ENCODE measurements around the gene SUZ12. TPM values are rescaled to one million over a fixed set of nuclear protein-coding genes. Genes with fewer than 3 reads are reported as not detected.

Gene SUZ12
- polyA plus RNA-seq, 1 of the 3 experiments (the other 2 are of a cell fraction) = 6.3 TPM

- Histone ChIP-seq H3K4me1 (ENCODE audit: control insufficient read depth in 1 of 2, insufficient read depth in 2 of 2, low read depth in 1 of 2, low read length in 1 of 2) (peaks cover 1 to 3% of the 10 kb centered on the region in 2 experiments; a peak in 2 of 4 replicates), H4K20me1 (ENCODE audit: insufficient read depth) (no peaks in the 10 kb centered on the region), H3K79me2 (ENCODE audit: insufficient read depth) (peaks cover 38% of the 10 kb centered on the region), H3K9me3 (no peaks in the 10 kb centered on the region), H3K4me3 (ENCODE audit: low read depth in 2 of 2, low read length in 1 of 2) (no peak overlapping the region), H3F3A (replicated peaks; ENCODE audit: insufficient read depth) (peaks cover 14% of the 10 kb centered on the region), H3K4me2 (no peak overlapping the region), H3K27ac (ENCODE audit: low read depth in 2 of 2, low read length in 1 of 2) (no peak overlapping the region), H3K9ac (no peak overlapping the region), H3K9me2 (no peaks in the 10 kb centered on the region), H3K36me3 (replicated peaks in 1 of 2; ENCODE audit: control insufficient read depth in 1 of 2, insufficient read depth in 2 of 2, low read length in 1 of 2) (peaks cover 6 to 20% of the 10 kb centered on the region in 2 experiments), H2AFZ (ENCODE audit: low read depth) (no peak overlapping the region), H3K27me3 (ENCODE audit: insufficient read depth) (no peaks in the 10 kb centered on the region)
- WGBS (ENCODE audit: low lambda C conversion rate) = 54% methylated on average over 2 of the region's 2 CpGs
- ChIA-PET CTCF (interaction anchor here (1.2 kb wide), 1 partner anchor 9 kb away, joined by 3 read pairs; no protein-coding TSS in a partner anchor), POLR2A (no interaction called here)
- TF ChIP-seq RAD21 (IDR thresholded peaks at IDR 0.05; ENCODE audit: low read length) (no peak), TAF1 (IDR thresholded peaks at IDR 0.05; ENCODE audit: borderline replicate concordance, low read depth, low read length) (no peak), GABPA (IDR thresholded peaks at IDR 0.05; ENCODE audit: low read depth) (no peak)
- no peak for DNase-seq
Measured at GRCh38 chr17:31902693-31903092, 34.1 kb upstream of the SUZ12 start.

GRCh38 chr17:31903401-31903800, 33.4 kb upstream of the SUZ12 start:
- peaks cover 21% of the 10 kb centered on the region for H3F3A ChIP-seq (replicated peaks; ENCODE audit: insufficient read depth)
- H2AFZ ChIP-seq (ENCODE audit: low read depth) = no peak overlapping the region
- ChIA-PET CTCF (interaction anchor here (0.7 kb wide), 1 partner anchor 209 kb away, joined by 3 read pairs; no protein-coding TSS in a partner anchor), POLR2A (no interaction called here)
- H3K27ac ChIP-seq (ENCODE audit: low read depth in 2 of 2, low read length in 1 of 2) = no peak overlapping the region
- TF ChIP-seq RCOR1 (IDR thresholded peaks at IDR 0.05; ENCODE audit: low read length) (no peak), TEAD4 (IDR thresholded peaks at IDR 0.05; ENCODE audit: borderline replicate concordance, insufficient read depth) (no peak), SIN3A (IDR thresholded peaks at IDR 0.05; ENCODE audit: borderline replicate concordance, low read depth, low read length) (no peak), SMC3 (IDR thresholded peaks at IDR 0.05; ENCODE audit: low read depth, low read length) (no peak), RXRA (IDR thresholded peaks at IDR 0.05; ENCODE audit: borderline replicate concordance, low read depth) (no peak), ELF1 (IDR thresholded peaks at IDR 0.05) (no peak), EP300 (IDR thresholded peaks at IDR 0.05; ENCODE audit: borderline replicate concordance in 1 of 2, low read depth in 1 of 2, low read length in 1 of 2) (no peak), GATA2 (CRISPR knock-in tag; IDR thresholded peaks at IDR 0.05) (no peak), POLR2AphosphoS5 (IDR thresholded peaks at IDR 0.05; ENCODE audit: low read depth, low read length) (no peak), RAD21 (IDR thresholded peaks at IDR 0.05; ENCODE audit: low read length) (no peak), USF1 (IDR thresholded peaks at IDR 0.05; ENCODE audit: borderline replicate concordance, low read depth) (no peak), IRF3 (IDR thresholded peaks at IDR 0.05; ENCODE audit: low read depth, low read length) (no peak), MXI1 (IDR thresholded peaks at IDR 0.05; ENCODE audit: low read depth, low read length) (no peak), EZH2phosphoT487 (IDR thresholded peaks at IDR 0.05; ENCODE audit: borderline replicate concordance, low read depth) (no peak)
- TF ChIP-seq, protein P1, sequence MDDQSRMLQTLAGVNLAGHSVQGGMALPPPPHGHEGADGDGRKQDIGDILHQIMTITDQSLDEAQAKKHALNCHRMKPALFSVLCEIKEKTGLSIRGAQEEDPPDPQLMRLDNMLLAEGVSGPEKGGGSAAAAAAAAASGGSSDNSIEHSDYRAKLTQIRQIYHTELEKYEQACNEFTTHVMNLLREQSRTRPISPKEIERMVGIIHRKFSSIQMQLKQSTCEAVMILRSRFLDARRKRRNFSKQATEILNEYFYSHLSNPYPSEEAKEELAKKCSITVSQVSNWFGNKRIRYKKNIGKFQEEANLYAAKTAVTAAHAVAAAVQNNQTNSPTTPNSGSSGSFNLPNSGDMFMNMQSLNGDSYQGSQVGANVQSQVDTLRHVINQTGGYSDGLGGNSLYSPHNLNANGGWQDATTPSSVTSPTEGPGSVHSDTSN (IDR thresholded peaks at IDR 0.05) = no peak
- H3K4me2 ChIP-seq = no peak overlapping the region
- DNase-seq = no peak
- H3K9ac ChIP-seq = no peak overlapping the region
- H3K9me2 ChIP-seq = no peaks in the 10 kb centered on the region
- peaks cover 31% of the 10 kb centered on the region for H3K79me2 ChIP-seq (ENCODE audit: insufficient read depth)
- H3K4me3 ChIP-seq (ENCODE audit: low read depth in 2 of 2, low read length in 1 of 2) = no peak overlapping the region
- H3K9me3 ChIP-seq = no peaks in the 10 kb centered on the region
- H3K27me3 ChIP-seq (ENCODE audit: insufficient read depth) = no peaks in the 10 kb centered on the region
- 95% methylated on average over 16 of the region's 16 CpGs for WGBS (ENCODE audit: low lambda C conversion rate)
- H4K20me1 ChIP-seq (ENCODE audit: insufficient read depth) = no peaks in the 10 kb centered on the region
- H3K4me1 ChIP-seq (ENCODE audit: control insufficient read depth in 1 of 2, insufficient read depth in 2 of 2, low read depth in 1 of 2, low read length in 1 of 2) = peaks cover 6% of the 10 kb centered on the region in 2 experiments; a peak in 2 of 4 replicates
- H3K36me3 ChIP-seq (replicated peaks in 1 of 2; ENCODE audit: control insufficient read depth in 1 of 2, insufficient read depth in 2 of 2, low read length in 1 of 2) = peaks cover 3 to 13% of the 10 kb centered on the region in 2 experiments
